Measurements from ENCODE around the gene NAB2.

The NAB2 gene

GRCh38 chr12:57135527-57136326 lies 46.8 kb downstream of the NAB2 start:
- DNase-seq: no peak

DNA sequence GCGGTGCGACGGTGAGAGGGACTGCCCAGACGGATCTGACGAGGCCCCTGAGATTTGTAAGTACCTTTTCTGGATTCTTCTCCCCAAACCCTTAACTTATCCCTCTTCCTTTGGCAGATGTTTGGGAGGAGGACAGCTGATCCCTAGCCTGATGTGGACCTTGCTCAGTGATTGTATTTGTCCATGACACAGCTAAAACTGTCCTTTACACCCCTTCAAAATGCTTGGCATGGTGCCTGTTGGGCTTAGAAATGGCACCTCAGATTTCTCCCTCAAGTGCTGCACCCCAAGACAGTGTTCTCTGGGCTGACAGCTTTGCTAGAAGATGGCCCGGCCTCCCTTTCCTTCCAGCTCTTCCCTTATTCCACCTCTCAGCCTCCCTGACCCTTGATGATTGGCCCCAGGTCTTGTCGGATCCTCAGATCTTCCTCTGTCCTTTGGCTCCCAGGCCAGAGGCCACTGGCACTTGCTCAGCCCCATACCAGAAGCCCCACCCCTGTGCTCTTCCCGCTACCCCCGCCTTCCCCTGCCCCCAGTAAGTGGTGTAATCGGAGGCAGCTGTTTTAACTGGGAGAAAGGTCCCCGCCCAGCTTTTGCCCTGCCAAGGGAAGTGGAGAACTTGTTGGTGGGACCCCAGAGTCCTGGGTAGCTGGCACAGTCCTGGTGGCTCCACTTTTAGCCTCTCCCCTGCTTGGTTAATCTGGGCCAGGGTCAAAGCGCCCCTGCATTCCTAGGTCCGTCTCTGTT lies 49.8 kb downstream of the NAB2 start:
- no peak for DNase-seq

- DNase-seq: no peak
Observed at GRCh38 chr12:57139796-57140649, 51.1 kb downstream of the NAB2 start.

- DNase-seq: no peak
Observed at GRCh38 chr12:57141249-57141648, 52.3 kb downstream of the NAB2 start.

DNA sequence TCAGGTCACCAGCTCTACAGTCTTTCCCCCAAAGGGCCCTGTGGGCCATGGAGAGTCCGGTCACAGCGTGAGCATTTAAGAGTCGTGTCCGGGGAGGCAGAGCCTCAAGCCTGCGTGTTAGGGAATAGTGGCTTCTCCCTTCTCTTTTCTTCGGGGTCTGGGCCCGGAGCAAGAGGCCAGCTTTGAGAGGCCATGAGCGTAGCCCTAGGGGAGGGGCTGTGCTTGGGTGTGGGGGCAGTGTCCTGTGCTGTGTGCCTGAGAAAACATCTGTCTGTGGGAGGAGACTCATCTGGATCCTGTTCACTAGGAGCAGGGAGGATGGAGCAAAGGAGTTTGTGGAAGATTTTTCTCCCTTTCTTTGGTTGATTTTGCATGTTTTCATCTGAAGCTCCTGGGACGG lies 53.2 kb downstream of the NAB2 start:
- no peak for DNase-seq

DNA sequence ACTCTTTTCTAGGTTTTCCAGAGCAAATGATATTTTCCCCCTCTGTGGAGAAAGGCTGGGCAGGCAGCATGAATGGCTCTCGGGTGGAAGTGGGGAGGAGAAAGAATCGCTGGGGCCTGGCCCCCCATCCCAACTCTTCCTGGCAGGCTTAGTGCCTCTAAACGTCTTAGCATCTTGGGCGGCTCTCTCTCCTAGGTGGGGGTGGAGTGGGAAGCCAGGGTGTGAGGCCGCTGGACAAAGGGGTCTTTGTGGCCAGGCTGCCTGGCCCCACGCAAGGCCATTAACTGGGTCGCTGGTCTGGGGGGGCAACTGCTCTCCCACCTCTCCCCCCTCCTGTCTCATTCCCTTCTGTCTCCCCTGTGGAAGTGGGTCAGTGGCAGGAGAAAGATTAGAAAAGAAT lies 53.8 kb downstream of the NAB2 start:
- no peak for DNase-seq

DNA sequence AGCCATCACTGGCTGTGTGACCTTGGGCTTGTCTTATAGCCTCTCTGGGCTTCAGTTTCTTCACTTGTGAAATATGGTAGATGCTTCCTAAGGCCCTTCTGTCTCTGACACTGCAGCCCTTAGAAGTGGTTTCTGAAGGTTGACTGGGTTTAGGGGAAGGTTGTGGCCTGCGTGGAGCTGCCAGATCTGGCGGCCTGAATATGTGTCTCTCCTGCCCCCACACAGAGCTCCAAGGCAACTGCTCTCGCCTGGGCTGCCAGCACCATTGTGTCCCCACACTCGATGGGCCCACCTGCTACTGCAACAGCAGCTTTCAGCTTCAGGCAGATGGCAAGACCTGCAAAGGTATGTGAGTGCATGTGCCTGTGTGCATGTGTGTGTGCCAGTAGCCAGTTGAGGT lies 54.5 kb downstream of the NAB2 start:
- no peak for DNase-seq

Data from T1000 (cell line).